HG03558 (cell line): Measurements from ENCODE around the gene DTNBP1.
"Not testable (repeated sequence)": the region's sequence is repeated elsewhere in the genome, so short reads cannot be mapped to it uniquely, and the experiment has no call there.

Source experiments
- ATAC-seq: cut with Tn5 transposase; IDR thresholded peaks from one replicate; pipeline ENCODE4 v1.9.1; 2021; ENCODE audit warnings: moderate number of reproducible peaks; ENCODE audit not compliant: unreplicated experiment; ENCODE audit errors: extremely low read depth

DTNBP1 gene

GRCh38 chr6:15569035-15569995 is 93.5 kb downstream of the DTNBP1 start:
- no peak for ATAC-seq

- ATAC-seq = no peak
Measured at GRCh38 chr6:15562977-15563376, 99.9 kb downstream of the DTNBP1 start.

GRCh38 chr6:15561447-15562199 is 101.2 kb downstream of the DTNBP1 start:
- ATAC-seq = no peak

DNA sequence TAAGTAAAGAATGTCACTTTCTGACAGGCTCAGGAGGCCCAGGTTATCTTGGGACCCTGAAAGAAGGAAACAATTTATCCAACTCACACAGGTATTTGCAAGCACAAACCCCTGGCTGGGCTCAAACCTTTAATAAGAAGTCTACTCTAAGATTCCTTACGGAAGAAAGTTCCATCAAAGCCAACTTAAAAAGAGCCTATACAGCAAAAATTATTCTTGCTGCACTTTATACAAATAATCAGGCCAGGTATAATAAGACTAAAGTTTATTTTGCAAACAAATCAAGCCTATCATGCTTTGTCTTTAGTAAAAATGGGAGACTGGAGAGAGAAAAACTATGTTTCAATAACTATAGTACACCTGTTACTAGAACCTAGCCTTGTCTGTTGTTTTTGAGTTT is 102.1 kb downstream of the DTNBP1 start:
- no peak for ATAC-seq

- ATAC-seq = no peak
Measured at GRCh38 chr6:15557174-15557573, 105.7 kb downstream of the DTNBP1 start.

- ATAC-seq = no peak
Measured at GRCh38 chr6:15556711-15557110, 106.1 kb downstream of the DTNBP1 start.

GRCh38 chr6:15555101-15556038 is 107.5 kb downstream of the DTNBP1 start:
- no peak for ATAC-seq

DNA sequence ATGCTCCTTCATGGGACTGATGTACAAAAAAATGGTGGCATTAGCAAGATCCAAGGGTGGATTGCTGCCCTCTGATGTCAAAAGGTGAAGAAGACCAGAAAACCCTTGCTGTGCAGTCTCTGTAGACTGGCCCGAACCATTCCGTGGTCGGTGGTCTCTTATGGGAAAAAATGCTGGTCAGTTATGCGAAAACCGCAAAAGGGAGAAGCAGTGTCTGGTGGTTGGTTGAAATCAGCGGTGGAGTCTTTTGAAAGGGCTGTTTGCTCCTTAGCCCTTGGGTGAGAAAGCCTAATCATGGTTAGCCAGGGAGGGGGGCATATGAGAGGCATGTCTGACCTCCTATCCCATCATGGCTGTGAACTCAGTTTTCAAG is 108.1 kb downstream of the DTNBP1 start:
- no peak for ATAC-seq

GRCh38 chr6:15553736-15554294 is 109.0 kb downstream of the DTNBP1 start:
- no peak for ATAC-seq

- ATAC-seq = no peak
Measured at GRCh38 chr6:15553031-15553430, 109.8 kb downstream of the DTNBP1 start.

GRCh38 chr6:15551798-15552197 is 111.0 kb downstream of the DTNBP1 start:
- no peak for ATAC-seq

- no peak for ATAC-seq
Measured at GRCh38 chr6:15551262-15551661, 111.6 kb downstream of the DTNBP1 start.

DNA sequence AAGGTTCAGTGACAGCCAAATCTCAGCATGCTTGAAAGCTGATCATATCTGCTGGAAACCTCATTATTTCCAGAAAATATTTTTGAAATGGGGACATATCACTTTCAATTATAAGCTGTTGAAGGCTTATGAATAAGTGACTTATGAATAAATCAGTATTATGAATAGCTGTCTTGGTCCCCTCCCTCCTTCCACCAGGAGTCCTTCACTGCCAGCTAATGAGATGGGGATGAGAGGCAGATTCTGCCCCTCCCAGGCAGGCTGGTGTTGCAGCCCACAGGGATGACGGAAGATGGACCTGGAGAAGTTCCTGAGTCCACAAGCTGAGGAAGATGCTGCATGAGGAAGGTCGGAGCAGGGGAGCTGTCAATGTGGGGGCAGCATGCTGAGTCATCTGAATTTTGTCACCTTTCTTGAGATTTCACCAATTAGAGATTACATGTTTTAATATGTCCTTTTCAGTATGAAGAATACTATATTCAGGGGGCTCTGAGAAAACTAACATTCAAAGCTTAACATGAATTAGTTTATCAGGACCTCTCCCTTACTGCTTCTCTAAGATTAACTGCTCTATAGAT is 112.2 kb downstream of the DTNBP1 start:
- no peak for ATAC-seq

GRCh38 chr6:15549371-15549770 is 113.5 kb downstream of the DTNBP1 start:
- ATAC-seq = no peak

GRCh38 chr6:15547400-15547799 is 115.4 kb downstream of the DTNBP1 start:
- no peak for ATAC-seq

- no peak for ATAC-seq
Measured at GRCh38 chr6:15546591-15546990, 116.2 kb downstream of the DTNBP1 start.

DNA sequence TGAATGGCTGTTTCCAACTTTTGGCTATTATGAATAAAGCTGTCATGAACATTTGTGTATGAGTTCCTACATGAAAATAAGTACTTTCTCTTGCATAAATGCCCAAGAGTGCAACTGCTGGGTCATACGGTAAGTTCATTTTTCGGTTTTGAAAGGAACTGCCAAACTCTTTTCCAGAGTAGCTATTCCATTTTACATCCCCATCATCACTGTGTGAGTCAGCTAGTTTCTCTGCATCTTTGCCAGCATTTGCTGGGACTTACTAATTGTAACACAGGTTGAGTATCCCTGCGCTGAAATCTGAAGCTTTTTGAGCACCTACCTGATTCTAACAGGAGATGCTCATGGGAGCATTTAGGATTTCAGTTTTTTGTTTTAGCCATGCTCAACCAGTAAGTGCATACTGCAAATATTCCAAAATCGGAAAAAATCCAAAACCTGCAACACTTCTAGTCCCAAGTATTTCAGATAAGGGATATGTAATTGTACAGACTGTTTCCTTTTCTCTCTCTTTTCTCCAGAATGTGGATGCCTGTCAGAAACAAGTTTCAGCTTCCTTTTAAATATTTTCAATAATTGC is 118.4 kb downstream of the DTNBP1 start:
- no peak for ATAC-seq

- not testable (repeated sequence) for ATAC-seq
Measured at GRCh38 chr6:15543332-15543917, 119.4 kb downstream of the DTNBP1 start.

DNA sequence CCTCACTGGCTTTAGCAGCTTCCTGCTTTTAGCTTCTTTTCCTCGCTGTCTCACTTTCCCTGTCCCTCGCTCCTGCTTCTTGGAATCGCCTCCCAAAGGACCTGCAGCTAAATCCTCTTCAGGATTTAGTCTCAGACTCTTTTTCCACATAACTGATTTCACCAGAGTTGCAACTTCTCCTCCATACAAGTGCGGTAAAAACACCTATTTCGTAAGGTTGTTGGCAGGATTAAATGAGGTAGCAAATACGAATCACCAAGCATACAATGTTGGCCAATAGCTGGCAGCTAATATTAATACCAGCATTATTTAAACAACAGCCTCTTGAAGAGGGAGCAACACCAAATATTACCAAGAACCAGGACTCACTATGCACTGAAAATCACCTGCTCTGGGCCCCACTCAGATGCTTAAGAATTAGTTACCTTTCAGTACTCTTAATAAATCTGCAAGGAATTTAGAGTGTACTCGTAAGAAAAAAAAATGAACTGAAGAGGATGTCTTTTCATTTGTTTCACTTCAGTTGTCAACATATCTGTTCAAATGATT is 123.0 kb downstream of the DTNBP1 start:
- ATAC-seq = no peak
